ENCODE measurements around the gene DAB2. TPM values are rescaled to one million over a fixed set of nuclear protein-coding genes. Genes with fewer than 3 reads are reported as not detected.

DAB2 gene
- 23.0 and 44.8 TPM in 2 replicates for total RNA-seq

DNA sequence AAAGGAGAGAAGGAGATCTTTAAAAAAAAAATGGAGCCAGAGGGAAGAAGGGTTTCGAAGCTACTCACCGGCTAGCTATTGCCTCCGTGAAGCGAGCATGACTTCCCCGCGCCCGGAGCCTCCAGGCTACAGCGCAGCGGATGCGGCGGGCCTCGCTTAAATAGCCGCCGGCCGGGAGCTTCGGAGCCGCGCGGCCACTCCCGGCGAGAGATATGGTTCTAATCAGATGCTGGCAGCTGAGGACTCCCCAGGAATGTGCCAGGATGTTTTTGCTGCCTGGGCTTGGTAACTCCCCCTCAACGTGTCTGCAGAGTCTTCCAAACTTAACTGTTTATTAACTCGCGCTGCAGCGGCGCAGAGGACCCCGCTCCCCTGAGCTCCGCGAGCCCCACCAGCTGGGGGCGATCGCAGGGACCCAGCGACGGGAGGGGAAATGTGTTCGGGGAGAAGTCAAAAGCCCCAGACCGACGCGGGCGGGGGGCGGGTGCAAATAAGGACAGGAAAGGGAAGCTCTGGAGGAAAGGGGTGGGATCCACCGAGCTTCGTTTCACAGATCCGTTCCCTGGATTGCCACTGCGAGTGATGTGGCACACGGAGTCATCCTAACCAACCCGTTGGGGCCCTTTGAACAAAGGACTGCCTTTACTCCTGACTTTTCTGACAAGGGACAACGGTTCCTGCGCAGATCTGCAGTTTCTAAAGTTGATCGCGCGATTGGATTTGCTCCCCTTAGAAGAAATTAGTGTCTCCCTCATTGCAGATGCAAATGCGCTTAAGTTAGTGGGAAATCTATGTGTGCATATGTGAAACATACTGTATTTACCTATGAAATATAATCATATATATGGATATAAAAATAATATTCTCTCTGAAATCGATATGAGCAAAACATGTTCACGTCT, at the start of gene DAB2:
Gene DAB2, minus strand, starts transcription at position 245 of the 902 bp plus-strand sequence. CDS start 30,660 bp downstream, outside the sequence.

GRCh38 chr5:39364367-39364766, 60.4 kb downstream of the DAB2 start, which contains the start of gene C9:
C9 (minus strand) TSS chr5:39364495; CDS start chr5:39364464, 31 bp downstream.

Other genes with a start within 250 kb of the DAB2 start
- under 0.01 TPM in 1 of 2 replicates, not detected in the other for gene FYB1, start 205.4 kb downstream of the DAB2 start, total RNA-seq
- not detected in 2 replicates for gene C9, start 60.5 kb downstream of the DAB2 start, total RNA-seq